HL-60 (cell line): ENCODE measurements around the gene DYSF.

Source experiments
- DNase-seq, 2 experiments: peaks; one replicate each; pipeline ENCODE4 v3.0.0-alpha.2; 2010 to 2020; ENCODE audit warnings: low read depth in 1 of 2, low spot score in 1 of 2
- H3K27ac ChIP-seq: fragments of 250-450 bp; sonication (Bioruptor Pico); replicated peaks from 2 replicates; pipeline ENCODE4 v1.5.1; 2020; ENCODE audit warnings: mild to moderate bottlenecking, moderate library complexity
- H3K27me3 ChIP-seq: fragments of 250-450 bp; sonication (Bioruptor Pico); 2 replicates; pipeline ENCODE4 v1.5.1; 2021; ENCODE audit warnings: mild to moderate bottlenecking, moderate library complexity; ENCODE audit not compliant: insufficient read depth, poor library complexity, severe bottlenecking
- H3K4me3 ChIP-seq: replicated peaks from 2 replicates; pipeline ENCODE4 v1.5.1; 2011; ENCODE audit warnings: mild to moderate bottlenecking, control low read depth, low read length; ENCODE audit not compliant: insufficient read depth
- CTCF ChIP-seq: IDR thresholded peaks from one replicate; pipeline ENCODE4 v1.5.1; 2011; ENCODE audit warnings: low read length, control low read depth, inconsistent platforms; ENCODE audit not compliant: insufficient read depth
- GABPA ChIP-seq: IDR thresholded peaks from 2 replicates; pipeline ENCODE4 v1.6.1; 2012; ENCODE audit warnings: low read depth
- POLR2AphosphoS5 ChIP-seq: IDR thresholded peaks from 2 replicates; pipeline ENCODE4 v1.6.1; 2012; ENCODE audit warnings: low read depth
- SPI1 ChIP-seq: IDR thresholded peaks from 2 replicates; pipeline ENCODE4 v1.6.1; 2012; ENCODE audit warnings: low read depth, mild to moderate bottlenecking, borderline replicate concordance
- TF ChIP-seq, protein P1 (sequence below): IDR thresholded peaks from 2 replicates; pipeline ENCODE4 v1.6.1; 2012; ENCODE audit warnings: low read depth; ENCODE audit not compliant: insufficient replicate concordance

DYSF gene

GRCh38 chr2:71675296-71675695 lies 221.9 kb downstream of the DYSF start:
- Histone ChIP-seq H3K27ac (no peak overlapping the region), H3K4me3 (no peak overlapping the region), H3K27me3 (no peaks in the 10 kb centered on the region)
- no peak for DNase-seq
- TF ChIP-seq GABPA (no peak), POLR2AphosphoS5 (no peak), CTCF (no peak)
- TF ChIP-seq, protein P1, sequence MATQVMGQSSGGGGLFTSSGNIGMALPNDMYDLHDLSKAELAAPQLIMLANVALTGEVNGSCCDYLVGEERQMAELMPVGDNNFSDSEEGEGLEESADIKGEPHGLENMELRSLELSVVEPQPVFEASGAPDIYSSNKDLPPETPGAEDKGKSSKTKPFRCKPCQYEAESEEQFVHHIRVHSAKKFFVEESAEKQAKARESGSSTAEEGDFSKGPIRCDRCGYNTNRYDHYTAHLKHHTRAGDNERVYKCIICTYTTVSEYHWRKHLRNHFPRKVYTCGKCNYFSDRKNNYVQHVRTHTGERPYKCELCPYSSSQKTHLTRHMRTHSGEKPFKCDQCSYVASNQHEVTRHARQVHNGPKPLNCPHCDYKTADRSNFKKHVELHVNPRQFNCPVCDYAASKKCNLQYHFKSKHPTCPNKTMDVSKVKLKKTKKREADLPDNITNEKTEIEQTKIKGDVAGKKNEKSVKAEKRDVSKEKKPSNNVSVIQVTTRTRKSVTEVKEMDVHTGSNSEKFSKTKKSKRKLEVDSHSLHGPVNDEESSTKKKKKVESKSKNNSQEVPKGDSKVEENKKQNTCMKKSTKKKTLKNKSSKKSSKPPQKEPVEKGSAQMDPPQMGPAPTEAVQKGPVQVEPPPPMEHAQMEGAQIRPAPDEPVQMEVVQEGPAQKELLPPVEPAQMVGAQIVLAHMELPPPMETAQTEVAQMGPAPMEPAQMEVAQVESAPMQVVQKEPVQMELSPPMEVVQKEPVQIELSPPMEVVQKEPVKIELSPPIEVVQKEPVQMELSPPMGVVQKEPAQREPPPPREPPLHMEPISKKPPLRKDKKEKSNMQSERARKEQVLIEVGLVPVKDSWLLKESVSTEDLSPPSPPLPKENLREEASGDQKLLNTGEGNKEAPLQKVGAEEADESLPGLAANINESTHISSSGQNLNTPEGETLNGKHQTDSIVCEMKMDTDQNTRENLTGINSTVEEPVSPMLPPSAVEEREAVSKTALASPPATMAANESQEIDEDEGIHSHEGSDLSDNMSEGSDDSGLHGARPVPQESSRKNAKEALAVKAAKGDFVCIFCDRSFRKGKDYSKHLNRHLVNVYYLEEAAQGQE: no peak

- TF ChIP-seq GABPA (no peak), SPI1 (no peak), POLR2AphosphoS5 (no peak), CTCF (no peak)
- TF ChIP-seq, protein P1: no peak
- no peak for DNase-seq
- Histone ChIP-seq H3K27ac (no peak overlapping the region), H3K27me3 (no peaks in the 10 kb centered on the region), H3K4me3 (no peak overlapping the region)
Measured at GRCh38 chr2:71678874-71679273, 225.5 kb downstream of the DYSF start.

GRCh38 chr2:71679491-71679890 lies 226.1 kb downstream of the DYSF start:
- H3K4me3 ChIP-seq: no peak overlapping the region

More at GRCh38 chr2:71679491-71679890, 226.1 kb downstream of the DYSF start:
- TF ChIP-seq CTCF: no peak
- TF ChIP-seq GABPA: no peak
- TF ChIP-seq, protein P1: no peak
- no peak for TF ChIP-seq POLR2AphosphoS5
- TF ChIP-seq SPI1: no peak
- DNase-seq: no peak
- no peaks in the 10 kb centered on the region for H3K27me3 ChIP-seq
- H3K27ac ChIP-seq: no peak overlapping the region
